ENCODE results near the gene SH3BGRL.

SH3BGRL gene

GRCh38 chrX:81237516-81237915, 35.6 kb downstream of the SH3BGRL start:
- H3K9ac ChIP-seq (ENCODE audit: low read length) = no peak overlapping the region
- no peak overlapping the region for H3K4ac ChIP-seq (ENCODE audit: low read depth in 1 of 2, low read length in 2 of 2)
- H2BK12ac ChIP-seq (ENCODE audit: low read length in 2 of 2) = no peak overlapping the region
- no peak overlapping the region for H2BK5ac ChIP-seq (ENCODE audit: low read depth, low read length, poor library complexity, severe bottlenecking)
- no peak overlapping the region for H2BK15ac ChIP-seq (ENCODE audit: low read depth, poor library complexity, severe bottlenecking)
- 80% methylated on average over 1 of the region's 1 CpG for WGBS
- H3K4me2 ChIP-seq (ENCODE audit: low read length, poor library complexity, severe bottlenecking) = no peak overlapping the region
- H3K14ac ChIP-seq (ENCODE audit: low read length in 2 of 2) = no peak overlapping the region
- no peaks in the 10 kb centered on the region for H3K4me1 ChIP-seq (ENCODE audit: control insufficient read depth, insufficient read depth, low read depth, low read length)
- peaks cover 7% of the 10 kb centered on the region for H3K79me1 ChIP-seq (replicated peaks; ENCODE audit: low read length, poor library complexity, severe bottlenecking)
- no peak overlapping the region for H3K27ac ChIP-seq (ENCODE audit: low read length, poor library complexity, severe bottlenecking)
- no peaks in the 10 kb centered on the region for H3K27me3 ChIP-seq (ENCODE audit: control insufficient read depth in 1 of 2, insufficient read depth in 1 of 2, low read length in 2 of 2)
- no peak overlapping the region for H2AFZ ChIP-seq (ENCODE audit: low read depth, low read length)
- DNase-seq = no peak
- no peak overlapping the region for H3K18ac ChIP-seq (ENCODE audit: low read depth in 1 of 2, low read length in 2 of 2)
- no peak overlapping the region for H3K4me3 ChIP-seq (ENCODE audit: insufficient read depth in 1 of 2, low read depth in 1 of 2, low read length in 2 of 2)
- peaks cover 13% of the 10 kb centered on the region for H3K9me3 ChIP-seq (ENCODE audit: control insufficient read depth, low read length)
- H4K91ac ChIP-seq (ENCODE audit: low read length) = no peak overlapping the region
- no peak overlapping the region for H3K23ac ChIP-seq (ENCODE audit: low read length in 2 of 2)
- no peak overlapping the region for H2AK5ac ChIP-seq (ENCODE audit: low read length, severe bottlenecking)
- H2BK120ac ChIP-seq (ENCODE audit: low read depth, low read length) = no peak overlapping the region
- no peak overlapping the region for H4K8ac ChIP-seq (ENCODE audit: low read length)
- peaks cover 4 to 16% of the 10 kb centered on the region in 2 experiments for H3K36me3 ChIP-seq (ENCODE audit: control insufficient read depth in 1 of 2, insufficient read depth in 2 of 2, low read depth in 1 of 2, low read length in 2 of 2)

- Histone ChIP-seq H3K27me3 (ENCODE audit: control insufficient read depth in 1 of 2, insufficient read depth in 1 of 2, low read length in 2 of 2) (no peaks in the 10 kb centered on the region), H3K18ac (ENCODE audit: low read depth in 1 of 2, low read length in 2 of 2) (no peak overlapping the region), H3K9ac (ENCODE audit: low read length) (no peak overlapping the region), H3K79me1 (replicated peaks; ENCODE audit: low read length, poor library complexity, severe bottlenecking) (peaks cover 7% of the 10 kb centered on the region), H2BK5ac (ENCODE audit: low read depth, low read length, poor library complexity, severe bottlenecking) (no peak overlapping the region), H2AFZ (ENCODE audit: low read depth, low read length) (no peak overlapping the region), H3K4me3 (ENCODE audit: insufficient read depth in 1 of 2, low read depth in 1 of 2, low read length in 2 of 2) (no peak overlapping the region), H3K4ac (ENCODE audit: low read depth in 1 of 2, low read length in 2 of 2) (no peak overlapping the region), H3K27ac (ENCODE audit: low read length, poor library complexity, severe bottlenecking) (no peak overlapping the region), H3K14ac (ENCODE audit: low read length in 2 of 2) (no peak overlapping the region), H2BK15ac (ENCODE audit: low read depth, poor library complexity, severe bottlenecking) (no peak overlapping the region), H3K4me2 (ENCODE audit: low read length, poor library complexity, severe bottlenecking) (no peak overlapping the region), H3K23ac (ENCODE audit: low read length in 2 of 2) (no peak overlapping the region), H4K8ac (ENCODE audit: low read length) (no peak overlapping the region), H3K4me1 (ENCODE audit: control insufficient read depth, insufficient read depth, low read depth, low read length) (no peaks in the 10 kb centered on the region), H2BK12ac (ENCODE audit: low read length in 2 of 2) (no peak overlapping the region), H3K36me3 (ENCODE audit: control insufficient read depth in 1 of 2, insufficient read depth in 2 of 2, low read depth in 1 of 2, low read length in 2 of 2) (peaks cover 4 to 16% of the 10 kb centered on the region in 2 experiments), H2BK120ac (ENCODE audit: low read depth, low read length) (no peak overlapping the region), H2AK5ac (ENCODE audit: low read length, severe bottlenecking) (no peak overlapping the region), H4K91ac (ENCODE audit: low read length) (no peak overlapping the region), H3K9me3 (ENCODE audit: control insufficient read depth, low read length) (peaks cover 13% of the 10 kb centered on the region)
- no peak for DNase-seq
- 89% methylated on average over 4 of the region's 4 CpGs for WGBS
Measured at GRCh38 chrX:81238166-81238565, 36.3 kb downstream of the SH3BGRL start.

GRCh38 chrX:81240701-81241331, 38.9 kb downstream of the SH3BGRL start:
- Histone ChIP-seq H4K91ac (ENCODE audit: low read length) (no peak overlapping the region), H3K4ac (ENCODE audit: low read depth in 1 of 2, low read length in 2 of 2) (no peak overlapping the region), H3K9ac (ENCODE audit: low read length) (no peak overlapping the region), H2BK5ac (ENCODE audit: low read depth, low read length, poor library complexity, severe bottlenecking) (no peak overlapping the region), H3K27ac (ENCODE audit: low read length, poor library complexity, severe bottlenecking) (no peak overlapping the region), H2BK120ac (ENCODE audit: low read depth, low read length) (no peak overlapping the region), H3K79me1 (replicated peaks; ENCODE audit: low read length, poor library complexity, severe bottlenecking) (peaks cover 7% of the 10 kb centered on the region), H3K14ac (ENCODE audit: low read length in 2 of 2) (no peak overlapping the region), H3K23ac (ENCODE audit: low read length in 2 of 2) (no peak overlapping the region), H3K4me3 (ENCODE audit: insufficient read depth in 1 of 2, low read depth in 1 of 2, low read length in 2 of 2) (no peak overlapping the region), H2BK12ac (ENCODE audit: low read length in 2 of 2) (no peak overlapping the region), H3K18ac (ENCODE audit: low read depth in 1 of 2, low read length in 2 of 2) (no peak overlapping the region), H2AFZ (ENCODE audit: low read depth, low read length) (no peak overlapping the region), H3K4me1 (ENCODE audit: control insufficient read depth, insufficient read depth, low read depth, low read length) (no peaks in the 10 kb centered on the region), H3K27me3 (ENCODE audit: control insufficient read depth in 1 of 2, insufficient read depth in 1 of 2, low read length in 2 of 2) (no peaks in the 10 kb centered on the region), H3K9me3 (ENCODE audit: control insufficient read depth, low read length) (peaks cover 13% of the 10 kb centered on the region), H4K8ac (ENCODE audit: low read length) (no peak overlapping the region), H2BK15ac (ENCODE audit: low read depth, poor library complexity, severe bottlenecking) (no peak overlapping the region), H2AK5ac (ENCODE audit: low read length, severe bottlenecking) (no peak overlapping the region), H3K4me2 (ENCODE audit: low read length, poor library complexity, severe bottlenecking) (no peak overlapping the region), H3K36me3 (ENCODE audit: control insufficient read depth in 1 of 2, insufficient read depth in 2 of 2, low read depth in 1 of 2, low read length in 2 of 2) (peaks cover 4 to 16% of the 10 kb centered on the region in 2 experiments)
- DNase-seq = no peak
- 100% methylated on average over 3 of the region's 4 CpGs for WGBS

- H2BK5ac ChIP-seq (ENCODE audit: low read depth, low read length, poor library complexity, severe bottlenecking) = no peak overlapping the region
- H2AK5ac ChIP-seq (ENCODE audit: low read length, severe bottlenecking) = no peak overlapping the region
- no peak overlapping the region for H3K18ac ChIP-seq (ENCODE audit: low read depth in 1 of 2, low read length in 2 of 2)
- H3K4me1 ChIP-seq (ENCODE audit: control insufficient read depth, insufficient read depth, low read depth, low read length) = no peaks in the 10 kb centered on the region
- no peak overlapping the region for H3K27ac ChIP-seq (ENCODE audit: low read length, poor library complexity, severe bottlenecking)
- H4K8ac ChIP-seq (ENCODE audit: low read length) = no peak overlapping the region
- H3K9ac ChIP-seq (ENCODE audit: low read length) = no peak overlapping the region
- no peak overlapping the region for H3K4me3 ChIP-seq (ENCODE audit: insufficient read depth in 1 of 2, low read depth in 1 of 2, low read length in 2 of 2)
- H2BK120ac ChIP-seq (ENCODE audit: low read depth, low read length) = no peak overlapping the region
- no peak overlapping the region for H4K91ac ChIP-seq (ENCODE audit: low read length)
- no peak overlapping the region for H3K23ac ChIP-seq (ENCODE audit: low read length in 2 of 2)
- H3K4me2 ChIP-seq (ENCODE audit: low read length, poor library complexity, severe bottlenecking) = no peak overlapping the region
- H2BK12ac ChIP-seq (ENCODE audit: low read length in 2 of 2) = no peak overlapping the region
- peaks cover 13% of the 10 kb centered on the region for H3K9me3 ChIP-seq (ENCODE audit: control insufficient read depth, low read length)
- no peaks in the 10 kb centered on the region for H3K27me3 ChIP-seq (ENCODE audit: control insufficient read depth in 1 of 2, insufficient read depth in 1 of 2, low read length in 2 of 2)
- H3K14ac ChIP-seq (ENCODE audit: low read length in 2 of 2) = peak overlapping the region in 1 of 2 experiments; percentile 55
- no peak for DNase-seq
- peaks cover 7% of the 10 kb centered on the region for H3K79me1 ChIP-seq (replicated peaks; ENCODE audit: low read length, poor library complexity, severe bottlenecking)
- H2BK15ac ChIP-seq (ENCODE audit: low read depth, poor library complexity, severe bottlenecking) = no peak overlapping the region
- H3K4ac ChIP-seq (ENCODE audit: low read depth in 1 of 2, low read length in 2 of 2) = no peak overlapping the region
- H2AFZ ChIP-seq (ENCODE audit: low read depth, low read length) = no peak overlapping the region
- 100% methylated on average over 5 of the region's 7 CpGs for WGBS
- peaks cover 4 to 16% of the 10 kb centered on the region in 2 experiments for H3K36me3 ChIP-seq (ENCODE audit: control insufficient read depth in 1 of 2, insufficient read depth in 2 of 2, low read depth in 1 of 2, low read length in 2 of 2)
Measured at GRCh38 chrX:81241753-81242152, 39.9 kb downstream of the SH3BGRL start.

All from mesenchymal stem cell (in vitro differentiated cells and primary cell).